Fibroblast of lung (primary cell): Measurements from ENCODE around the gene COL26A1. TPM values are rescaled to one million over a fixed set of nuclear protein-coding genes. Genes with fewer than 3 reads are reported as not detected.
"Not testable (repeated sequence)": the region's sequence is repeated elsewhere in the genome, so short reads cannot be mapped to it uniquely, and the experiment has no call there.

ENCODE experiments used
- DNase-seq, 2 donors: peaks; one replicate each; pipeline versions ENCODE4 v3.0.0 to v3.0.0-alpha.2; 2010; ENCODE audit warnings: low read depth in 2 of 2
- H2AFZ ChIP-seq: 2 replicates; pipeline ENCODE4 v1.5.1; 2012; ENCODE audit warnings: low read length, control low read depth, inconsistent platforms
- H3K27ac ChIP-seq: 2 replicates; pipeline ENCODE4 v1.5.1; 2011; ENCODE audit warnings: low read length, control low read depth; ENCODE audit not compliant: insufficient read depth
- H3K27me3 ChIP-seq: 2 replicates; pipeline ENCODE4 v1.5.1; 2011; ENCODE audit warnings: mild to moderate bottlenecking, low read length; ENCODE audit not compliant: control insufficient read depth, insufficient read depth
- H3K36me3 ChIP-seq: 2 replicates; pipeline ENCODE4 v1.5.1; 2011; ENCODE audit warnings: low read length; ENCODE audit not compliant: control insufficient read depth, insufficient read depth
- H3K4me1 ChIP-seq: 2 replicates; pipeline ENCODE4 v1.5.1; 2011; ENCODE audit warnings: low read length; ENCODE audit not compliant: control insufficient read depth, insufficient read depth; ENCODE audit errors: extremely low read depth
- H3K4me2 ChIP-seq: 2 replicates; pipeline ENCODE4 v1.5.1; 2011; ENCODE audit warnings: low read length, control low read depth; ENCODE audit not compliant: insufficient read depth; ENCODE audit errors: extremely low read depth
- H3K4me3 ChIP-seq, 4 experiments: fragments of 200-600 bp in 1 of 4; sonication (generic) in 1 of 4; replicated peaks in 1 of 4; 2 replicates each; pipeline ENCODE4 v1.5.1; 2011 to 2016; ENCODE audit warnings: low read length in 4 of 4, low read depth in 3 of 4, mild to moderate bottlenecking in 3 of 4, control low read depth in 2 of 4, inconsistent platforms in 1 of 4, mixed read lengths in 1 of 4; ENCODE audit not compliant: insufficient read depth in 1 of 4; ENCODE audit errors: control extremely low read depth in 1 of 4
- H3K79me2 ChIP-seq: 2 replicates; pipeline ENCODE4 v1.5.1; 2012; ENCODE audit warnings: mild to moderate bottlenecking, low read length, inconsistent platforms; ENCODE audit not compliant: control insufficient read depth, insufficient read depth
- H3K9ac ChIP-seq: 2 replicates; pipeline ENCODE4 v1.5.1; 2011; ENCODE audit warnings: mild to moderate bottlenecking, low read length, control low read depth; ENCODE audit not compliant: insufficient read depth
- H3K9me3 ChIP-seq: 2 replicates; pipeline ENCODE4 v1.5.1; 2012; ENCODE audit warnings: low read depth, low read length; ENCODE audit not compliant: control insufficient read depth, insufficient read depth
- H4K20me1 ChIP-seq: 2 replicates; pipeline ENCODE4 v1.5.1; 2011; ENCODE audit warnings: low read length; ENCODE audit not compliant: control insufficient read depth, insufficient read depth; ENCODE audit errors: extremely low read depth
- CTCF ChIP-seq, 2 donors: IDR thresholded peaks in 1 of 2; conservative IDR thresholded peaks in 1 of 2; 1 replicate in 1 of 2; 2 replicates in 1 of 2; pipeline ENCODE4 v1.5.1; 2011 to 2012; ENCODE audit warnings: low read length in 2 of 2, control low read depth in 1 of 2, inconsistent platforms in 1 of 2, low read depth in 1 of 2, mild to moderate bottlenecking in 1 of 2
- EZH2 ChIP-seq: IDR thresholded peaks from 2 replicates; pipeline ENCODE4 v1.5.1; 2012; ENCODE audit warnings: low read length, control low read depth, mild to moderate bottlenecking; ENCODE audit errors: missing control alignments
- polyA plus RNA-seq, 2 donors: library from polyadenylated mRNA; depleted of rRNA in 1 of 2; stranded (reverse) in 1 of 2; unstranded in 1 of 2; fragments of >200 nt; gene quantifications; 2 replicates each; pipeline ENCODE4 v1.2.1, GENCODE V29; 2011 to 2012; ENCODE audit warnings: missing spikeins in 1 of 2
- total RNA-seq: library from RNA; depleted of rRNA; stranded (reverse); fragments of >200 nt; gene quantifications from 2 replicates; pipeline ENCODE4 v1.2.1, GENCODE V29; 2014

COL26A1 gene
- total and polyA plus RNA-seq, 2 donors (not counting 1 experiment from before 2014, with no cell fraction given) = 0.06 TPM; not detected in 1

- Histone ChIP-seq H3K4me1 (no peaks in the 10 kb centered on the region), H3K4me2 (no peak overlapping the region), H4K20me1 (no peaks in the 10 kb centered on the region), H3K4me3 (no peak overlapping the region), H3K27me3 (peaks cover 2% of the 10 kb centered on the region), H3K9ac (no peak overlapping the region), H3K79me2 (no peaks in the 10 kb centered on the region), H3K27ac (no peak overlapping the region), H3K36me3 (no peaks in the 10 kb centered on the region), H3K9me3 (no peaks in the 10 kb centered on the region), H2AFZ (no peak overlapping the region)
- TF ChIP-seq CTCF (conservative IDR thresholded peaks at IDR 0.05 in 1 of 2, IDR thresholded peaks at IDR 0.05 in 1 of 2; ENCODE audit: low read depth in 1 of 2, low read length in 2 of 2) (no peak), EZH2 (no peak)
- DNase-seq = no peak
Measured at GRCh38 chr7:101502466-101503098, 139.9 kb downstream of the COL26A1 start.

- DNase-seq, H3K36me3 ChIP-seq, H3K4me1 ChIP-seq, H3K9ac ChIP-seq, H3K9me3 ChIP-seq, H3K4me3 ChIP-seq, H2AFZ ChIP-seq, H4K20me1 ChIP-seq, H3K79me2 ChIP-seq, H3K27me3 ChIP-seq, H3K4me2 ChIP-seq, H3K27ac ChIP-seq: not testable (repeated sequence)
Measured at GRCh38 chr7:101505510-101505909, 142.8 kb downstream of the COL26A1 start.

GRCh38 chr7:101506531-101506930 lies 143.9 kb downstream of the COL26A1 start:
- Histone ChIP-seq H4K20me1 (no peaks in the 10 kb centered on the region), H3K4me2 (no peak overlapping the region), H3K27me3 (peaks cover 6% of the 10 kb centered on the region), H3K4me1 (no peaks in the 10 kb centered on the region), H3K79me2 (no peaks in the 10 kb centered on the region), H3K36me3 (no peaks in the 10 kb centered on the region), H3K27ac (no peak overlapping the region), H2AFZ (no peak overlapping the region), H3K4me3 (no peak overlapping the region), H3K9ac (no peak overlapping the region), H3K9me3 (no peaks in the 10 kb centered on the region)
- TF ChIP-seq CTCF (conservative IDR thresholded peaks at IDR 0.05 in 1 of 2, IDR thresholded peaks at IDR 0.05 in 1 of 2; ENCODE audit: low read depth in 1 of 2, low read length in 2 of 2) (no peak), EZH2 (no peak)
- DNase-seq = no peak
